Spleen (tissue), 7 donors: Measurements from ENCODE around the gene AKR1B15.

ENCODE experiments used
- CTCF ChIP-seq, 11 experiments: fragments of 200-600 bp in 7 of 11; fragments of 450-650 bp in 4 of 11; sonication (generic) in 4 of 11; IDR thresholded peaks in 8 of 11; conservative IDR thresholded peaks in 3 of 11; 1 replicate in 7 of 11; 2 replicates in 4 of 11; pipeline versions ENCODE4 v1.4.0 to v1.8.0; 2016 to 2021; ENCODE audit warnings: antibody characterized with exemption in 11 of 11, inconsistent platforms in 4 of 11, mild to moderate bottlenecking in 1 of 11
- POLR2A ChIP-seq, 3 donors: fragments of 450-650 bp; IDR thresholded peaks; one replicate each; pipeline ENCODE4 v1.5.1; 2017; ENCODE audit warnings: antibody characterized with exemption in 3 of 3, mild to moderate bottlenecking in 1 of 3
- POLR2AphosphoS5 ChIP-seq, 3 donors: sonication (generic); formaldehyde crosslinking; IDR thresholded peaks; one replicate each; pipeline ENCODE4 v1.5.1; 2017; ENCODE audit warnings: antibody characterized with exemption in 3 of 3
- donor health status: DM: no; HTN: no; CAD: no; lungs with moderate emphysema.
- donor health status: DM: no; HTN: no; CAD: no.
- donor health status: DM: no; HTN: no; CAD: no.

- TF ChIP-seq CTCF (IDR thresholded peaks at IDR 0.05 in 8 of 11, conservative IDR thresholded peaks at IDR 0.05 in 3 of 11), result no peak
- TF ChIP-seq POLR2AphosphoS5 (IDR thresholded peaks at IDR 0.05), result no peak
- no peak for TF ChIP-seq POLR2A (IDR thresholded peaks at IDR 0.05)
Measured at GRCh38 chr7:134602881-134603451, 54.1 kb downstream of the AKR1B15 start.
